GM21423 (cell line): ENCODE results near the gene RNU7-1.

Experiments used
- ATAC-seq: cut with Tn5 transposase; IDR thresholded peaks from one replicate; pipeline ENCODE4 v1.9.1; 2021; ENCODE audit warnings: mild to moderate bottlenecking, moderate library complexity; ENCODE audit not compliant: unreplicated experiment

Gene RNU7-1

DNA sequence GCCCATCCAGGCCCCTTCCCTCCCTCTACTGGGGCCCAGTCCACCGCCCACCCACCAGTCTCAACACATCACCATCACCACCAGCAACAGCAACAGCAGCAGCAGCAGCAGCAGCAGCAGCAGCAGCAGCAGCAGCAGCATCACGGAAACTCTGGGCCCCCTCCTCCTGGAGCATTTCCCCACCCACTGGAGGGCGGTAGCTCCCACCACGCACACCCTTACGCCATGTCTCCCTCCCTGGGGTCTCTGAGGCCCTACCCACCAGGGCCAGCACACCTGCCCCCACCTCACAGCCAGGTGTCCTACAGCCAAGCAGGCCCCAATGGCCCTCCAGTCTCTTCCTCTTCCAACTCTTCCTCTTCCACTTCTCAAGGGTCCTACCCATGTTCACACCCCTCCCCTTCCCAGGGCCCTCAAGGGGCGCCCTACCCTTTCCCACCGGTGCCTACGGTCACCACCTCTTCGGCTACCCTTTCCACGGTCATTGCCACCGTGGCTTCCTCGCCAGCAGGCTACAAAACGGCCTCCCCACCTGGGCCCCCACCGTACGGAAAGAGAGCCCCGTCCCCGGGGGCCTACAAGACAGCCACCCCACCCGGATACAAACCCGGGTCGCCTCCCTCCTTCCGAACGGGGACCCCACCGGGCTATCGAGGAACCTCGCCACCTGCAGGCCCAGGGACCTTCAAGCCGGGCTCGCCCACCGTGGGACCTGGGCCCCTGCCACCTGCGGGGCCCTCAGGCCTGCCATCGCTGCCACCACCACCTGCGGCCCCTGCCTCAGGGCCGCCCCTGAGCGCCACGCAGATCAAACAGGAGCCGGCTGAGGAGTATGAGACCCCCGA, 6.8 kb upstream of the RNU7-1 start:
- no peak for ATAC-seq

DNA sequence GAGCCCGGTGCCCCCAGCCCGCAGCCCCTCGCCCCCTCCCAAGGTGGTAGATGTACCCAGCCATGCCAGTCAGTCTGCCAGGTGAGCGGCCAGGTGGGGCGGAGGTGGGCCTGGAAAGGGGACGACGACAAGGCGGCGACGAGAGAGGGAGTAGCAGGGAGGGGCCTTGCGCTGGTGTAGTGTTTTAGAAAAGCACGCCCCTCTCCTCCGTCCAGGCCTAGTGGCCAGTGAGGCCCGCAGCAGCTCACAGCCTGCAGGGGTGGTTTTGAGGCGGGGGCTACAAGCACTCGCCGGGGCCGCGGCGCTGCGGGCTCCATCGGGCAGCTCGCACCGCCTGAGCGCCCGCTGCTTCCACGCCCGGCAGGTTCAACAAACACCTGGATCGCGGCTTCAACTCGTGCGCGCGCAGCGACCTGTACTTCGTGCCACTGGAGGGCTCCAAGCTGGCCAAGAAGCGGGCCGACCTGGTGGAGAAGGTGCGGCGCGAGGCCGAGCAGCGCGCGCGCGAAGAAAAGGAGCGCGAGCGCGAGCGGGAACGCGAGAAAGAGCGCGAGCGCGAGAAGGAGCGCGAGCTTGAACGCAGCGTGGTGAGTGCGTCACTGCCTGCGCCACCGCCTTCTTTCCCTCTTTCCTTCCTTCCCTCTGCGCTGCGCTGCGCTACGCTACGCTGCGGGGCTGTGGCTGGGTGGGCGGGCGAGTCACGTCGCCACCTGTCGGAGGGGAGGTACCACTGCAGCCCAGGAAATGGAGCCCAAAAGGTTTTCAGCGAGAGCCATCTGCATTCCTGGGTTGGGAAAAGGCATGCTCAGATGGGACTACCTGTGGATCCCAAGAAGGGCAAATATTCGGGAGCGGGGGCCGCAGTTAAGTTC, 5.9 kb upstream of the RNU7-1 start:
- ATAC-seq = peak; percentile 90

DNA sequence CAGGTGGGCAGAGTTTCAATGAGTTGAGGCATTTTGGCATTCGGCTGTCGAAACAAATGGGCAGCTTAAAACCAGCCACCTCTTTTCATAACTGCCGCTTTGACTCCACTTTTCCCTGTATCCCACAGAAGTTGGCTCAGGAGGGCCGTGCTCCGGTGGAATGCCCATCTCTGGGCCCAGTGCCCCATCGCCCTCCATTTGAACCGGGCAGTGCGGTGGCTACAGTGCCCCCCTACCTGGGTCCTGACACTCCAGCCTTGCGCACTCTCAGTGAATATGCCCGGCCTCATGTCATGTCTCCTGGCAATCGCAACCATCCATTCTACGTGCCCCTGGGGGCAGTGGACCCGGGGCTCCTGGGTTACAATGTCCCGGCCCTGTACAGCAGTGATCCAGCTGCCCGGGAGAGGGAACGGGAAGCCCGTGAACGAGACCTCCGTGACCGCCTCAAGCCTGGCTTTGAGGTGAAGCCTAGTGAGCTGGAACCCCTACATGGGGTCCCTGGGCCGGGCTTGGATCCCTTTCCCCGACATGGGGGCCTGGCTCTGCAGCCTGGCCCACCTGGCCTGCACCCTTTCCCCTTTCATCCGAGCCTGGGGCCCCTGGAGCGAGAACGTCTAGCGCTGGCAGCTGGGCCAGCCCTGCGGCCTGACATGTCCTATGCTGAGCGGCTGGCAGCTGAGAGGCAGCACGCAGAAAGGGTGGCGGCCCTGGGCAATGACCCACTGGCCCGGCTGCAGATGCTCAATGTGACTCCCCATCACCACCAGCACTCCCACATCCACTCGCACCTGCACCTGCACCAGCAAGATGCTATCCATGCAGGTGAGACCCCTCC, 5.0 kb upstream of the RNU7-1 start:
- no peak for ATAC-seq

DNA sequence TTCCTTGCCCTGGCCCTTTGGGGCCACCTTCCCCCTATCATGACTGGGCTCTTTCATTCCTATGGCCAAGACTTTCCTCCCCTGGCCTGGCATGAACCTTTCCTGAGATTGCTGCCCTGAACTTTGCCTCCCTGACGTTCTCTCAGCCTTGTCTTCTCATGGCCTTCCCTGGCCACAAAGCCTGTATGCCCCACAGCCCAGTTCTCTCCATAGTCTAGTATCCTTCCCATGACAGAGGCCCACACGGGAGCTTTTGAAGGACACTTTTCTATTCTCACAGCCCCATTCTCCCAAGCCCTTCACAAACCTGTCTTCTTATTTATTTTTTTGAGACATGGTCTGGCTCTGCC, 4.5 kb upstream of the RNU7-1 start:
- no peak for ATAC-seq

DNA sequence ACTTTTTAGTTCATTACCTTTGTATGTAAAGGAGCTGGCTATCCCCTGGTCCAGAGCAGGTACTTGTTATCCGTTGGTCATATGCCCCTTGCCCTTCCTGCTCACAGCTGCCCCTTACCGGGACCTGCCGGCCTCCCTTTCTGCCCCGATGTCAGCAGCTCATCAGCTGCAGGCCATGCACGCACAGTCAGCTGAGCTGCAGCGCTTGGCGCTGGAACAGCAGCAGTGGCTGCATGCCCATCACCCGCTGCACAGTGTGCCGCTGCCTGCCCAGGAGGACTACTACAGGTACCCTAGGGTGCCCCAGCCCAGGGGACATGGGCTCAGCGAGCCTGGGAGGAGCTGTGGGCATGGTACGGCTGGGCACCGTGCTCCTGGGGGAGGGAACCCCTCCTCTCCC, 2.3 kb upstream of the RNU7-1 start:
- no peak for ATAC-seq

DNA sequence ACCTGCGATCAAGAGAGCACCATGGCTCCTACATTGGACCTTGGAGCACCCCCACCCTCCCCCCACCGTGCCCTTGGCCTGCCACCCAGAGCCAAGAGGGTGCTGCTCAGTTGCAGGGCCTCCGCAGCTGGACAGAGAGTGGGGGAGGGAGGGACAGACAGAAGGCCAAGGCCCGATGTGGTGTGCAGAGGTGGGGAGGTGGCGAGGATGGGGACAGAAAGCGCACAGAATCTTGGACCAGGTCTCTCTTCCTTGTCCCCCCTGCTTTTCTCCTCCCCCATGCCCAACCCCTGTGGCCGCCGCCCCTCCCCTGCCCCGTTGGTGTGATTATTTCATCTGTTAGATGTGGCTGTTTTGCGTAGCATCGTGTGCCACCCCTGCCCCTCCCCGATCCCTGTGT, 1.8 kb upstream of the RNU7-1 start:
- no peak for ATAC-seq

DNA sequence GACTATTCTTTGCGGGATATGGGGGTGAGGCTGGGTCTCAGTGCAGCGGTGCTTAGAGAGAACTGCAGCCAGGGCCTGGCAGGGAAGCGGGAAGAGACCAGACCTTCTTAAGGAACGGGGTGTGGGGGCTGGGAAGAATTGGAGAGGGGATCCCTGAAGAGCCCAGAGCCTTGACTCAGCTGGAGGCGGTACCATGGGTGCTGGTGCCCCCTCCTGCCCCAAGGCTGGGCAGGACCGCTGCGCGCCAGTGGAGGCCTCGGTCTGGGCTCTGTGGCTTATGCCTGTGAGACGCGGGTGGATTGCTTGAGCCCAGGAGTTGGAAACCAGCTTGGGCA, 1.3 kb upstream of the RNU7-1 start:
- no peak for ATAC-seq

DNA sequence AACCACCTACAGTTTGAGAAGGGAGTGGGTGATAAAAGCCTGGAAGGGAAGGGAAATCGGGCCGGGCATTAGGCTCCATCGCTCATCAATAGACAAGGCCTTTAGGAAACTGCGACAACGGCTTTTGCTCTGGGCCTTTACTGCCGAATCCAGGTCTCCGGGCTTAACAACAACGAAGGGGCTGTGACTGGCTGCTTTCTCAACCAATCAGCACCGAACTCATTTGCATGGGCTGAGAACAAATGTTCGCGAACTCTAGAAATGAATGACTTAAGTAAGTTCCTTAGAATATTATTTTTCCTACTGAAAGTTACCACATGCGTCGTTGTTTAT, 261 bp upstream of the RNU7-1 start:
- ATAC-seq = peak; percentile 23

DNA sequence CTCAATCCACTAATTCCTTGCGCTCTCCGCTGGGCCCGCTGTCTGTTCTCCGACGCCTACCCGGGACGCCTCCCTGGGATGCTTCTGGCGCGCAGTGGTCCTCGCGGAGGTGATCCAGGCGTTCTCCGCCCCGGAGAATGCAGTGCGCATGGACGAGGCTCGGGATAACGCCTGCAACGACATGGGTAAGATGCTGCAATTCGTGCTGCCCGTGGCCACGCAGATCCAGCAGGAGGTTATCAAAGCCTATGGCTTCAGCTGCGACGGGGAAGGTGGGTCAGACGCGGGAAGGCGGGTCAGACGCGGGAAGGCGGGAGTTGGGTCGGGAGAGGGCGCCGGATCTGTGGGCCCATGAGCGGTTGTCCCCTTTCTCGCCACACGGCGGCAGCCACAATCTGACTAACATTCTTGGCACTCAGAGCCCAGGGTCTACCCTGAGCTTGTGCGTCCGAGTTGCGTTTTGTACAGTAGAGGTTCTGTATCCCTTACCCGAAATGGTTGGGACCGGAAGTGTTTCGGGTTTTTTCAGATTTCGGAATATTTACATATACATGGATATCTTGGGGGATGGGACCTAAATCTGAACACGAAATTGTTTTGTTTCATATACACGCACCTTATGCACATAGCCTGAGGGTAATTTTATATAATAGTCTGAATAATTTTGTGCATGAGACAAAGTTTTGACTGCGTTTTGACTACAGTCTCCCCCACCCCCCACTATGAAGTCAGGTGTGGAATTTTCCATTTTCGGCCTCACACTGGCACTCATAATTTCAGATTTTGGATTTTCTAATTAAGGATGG, 968 bp downstream of the RNU7-1 start:
- ATAC-seq = peak; percentile 46

DNA sequence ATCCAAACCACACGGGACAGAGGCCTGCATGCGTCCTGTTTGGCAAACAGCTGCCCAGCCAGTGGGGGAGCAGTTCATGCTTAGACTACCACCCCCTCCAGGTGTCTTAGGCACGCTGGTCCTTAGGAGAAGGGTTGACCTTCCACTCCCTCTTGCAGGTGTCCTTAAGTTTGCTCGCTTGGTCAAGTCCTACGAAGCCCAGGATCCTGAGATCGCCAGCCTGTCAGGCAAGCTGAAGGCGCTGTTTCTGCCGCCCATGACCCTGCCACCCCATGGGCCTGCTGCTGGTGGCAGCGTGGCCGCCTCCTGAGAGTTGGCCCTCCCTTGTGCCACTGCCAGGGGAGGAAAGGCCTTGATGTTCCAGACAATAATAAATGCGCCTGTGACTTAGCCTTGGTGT, 2.0 kb downstream of the RNU7-1 start:
- ATAC-seq = no peak

DNA sequence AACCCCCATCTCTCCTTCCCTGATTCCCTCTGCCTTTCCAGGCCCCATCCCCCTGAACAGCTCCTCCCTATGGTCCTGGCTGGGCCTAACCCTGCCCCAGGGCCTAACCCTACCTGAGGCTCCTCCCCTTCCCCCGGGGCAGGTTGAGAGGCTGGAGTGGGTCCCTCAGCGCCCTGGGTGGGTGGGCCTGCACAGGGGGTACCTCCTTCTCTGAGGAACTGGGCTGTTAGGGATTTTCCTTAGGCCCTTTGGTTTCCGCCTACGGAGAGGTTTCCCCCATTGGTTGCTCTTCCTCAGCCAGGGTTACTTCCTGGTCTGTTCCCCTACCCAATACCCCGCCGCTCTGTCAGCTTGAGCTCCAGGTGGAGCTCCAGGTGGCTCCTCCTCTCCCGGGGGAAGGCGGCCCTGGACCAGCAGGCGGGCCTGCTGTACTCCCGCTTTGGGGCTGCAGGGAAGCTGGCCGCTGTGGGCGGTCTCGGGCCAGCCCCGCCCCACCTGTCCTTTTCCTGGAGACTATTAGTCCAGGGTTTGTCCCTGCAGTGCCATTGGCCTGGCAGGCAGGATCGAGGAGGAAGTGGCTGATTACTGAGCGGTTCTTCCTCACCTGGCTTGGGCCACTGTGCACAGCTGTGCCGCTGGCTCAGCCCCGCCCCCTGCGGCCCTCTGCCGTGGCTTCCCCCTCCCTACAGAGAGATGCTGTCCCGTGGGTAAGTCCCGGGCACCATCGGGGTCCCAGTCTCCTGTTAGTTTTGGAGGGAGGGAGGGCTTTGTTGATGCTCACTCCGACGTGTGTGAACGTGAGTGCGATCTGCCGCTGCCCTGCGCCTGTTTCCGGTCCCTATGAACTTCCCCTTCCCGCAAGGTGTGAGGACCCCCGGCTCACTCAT, 2.7 kb downstream of the RNU7-1 start:
- peak; percentile 25 for ATAC-seq

DNA sequence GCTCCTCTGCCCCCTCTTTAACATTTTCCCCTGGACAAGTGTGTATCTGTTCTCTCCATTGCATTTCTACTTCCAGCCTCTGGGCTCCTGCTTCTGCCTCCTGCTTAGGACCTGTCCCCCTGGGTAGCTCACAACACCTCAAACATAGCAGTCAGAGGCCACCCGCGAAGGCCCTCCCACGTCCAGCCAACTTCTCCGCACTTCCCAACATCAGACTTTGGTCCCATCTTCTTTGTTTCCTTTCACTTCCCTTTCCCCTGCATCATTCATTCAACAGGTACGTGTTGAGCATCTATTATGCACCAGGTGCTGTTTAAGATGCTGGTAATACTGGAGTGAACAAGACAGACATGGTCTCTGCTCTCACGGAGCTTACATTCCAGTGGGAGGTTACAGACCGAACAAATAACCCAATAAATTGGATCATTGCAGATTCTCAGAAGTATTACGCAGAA, 3.3 kb downstream of the RNU7-1 start:
- no peak for ATAC-seq

DNA sequence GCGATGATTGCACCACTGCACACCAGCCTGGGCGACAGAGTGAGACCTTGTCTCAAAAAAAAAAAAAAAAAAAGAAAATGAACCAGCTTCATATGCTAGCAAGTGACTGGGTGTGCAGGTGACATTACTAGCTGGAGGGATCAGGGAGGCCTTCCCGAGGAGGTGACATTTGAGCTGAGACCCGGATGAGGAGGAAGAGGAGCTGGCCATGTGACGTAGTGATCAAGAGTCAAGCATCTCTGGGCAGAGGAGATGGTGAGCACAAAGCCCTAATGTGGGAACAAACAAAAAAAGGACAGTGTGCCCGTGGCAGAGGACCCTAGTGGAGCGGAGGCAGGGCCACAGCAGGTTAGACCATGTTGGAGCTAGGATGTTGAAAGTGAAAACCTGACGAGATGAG, 4.0 kb downstream of the RNU7-1 start:
- no peak for ATAC-seq

DNA sequence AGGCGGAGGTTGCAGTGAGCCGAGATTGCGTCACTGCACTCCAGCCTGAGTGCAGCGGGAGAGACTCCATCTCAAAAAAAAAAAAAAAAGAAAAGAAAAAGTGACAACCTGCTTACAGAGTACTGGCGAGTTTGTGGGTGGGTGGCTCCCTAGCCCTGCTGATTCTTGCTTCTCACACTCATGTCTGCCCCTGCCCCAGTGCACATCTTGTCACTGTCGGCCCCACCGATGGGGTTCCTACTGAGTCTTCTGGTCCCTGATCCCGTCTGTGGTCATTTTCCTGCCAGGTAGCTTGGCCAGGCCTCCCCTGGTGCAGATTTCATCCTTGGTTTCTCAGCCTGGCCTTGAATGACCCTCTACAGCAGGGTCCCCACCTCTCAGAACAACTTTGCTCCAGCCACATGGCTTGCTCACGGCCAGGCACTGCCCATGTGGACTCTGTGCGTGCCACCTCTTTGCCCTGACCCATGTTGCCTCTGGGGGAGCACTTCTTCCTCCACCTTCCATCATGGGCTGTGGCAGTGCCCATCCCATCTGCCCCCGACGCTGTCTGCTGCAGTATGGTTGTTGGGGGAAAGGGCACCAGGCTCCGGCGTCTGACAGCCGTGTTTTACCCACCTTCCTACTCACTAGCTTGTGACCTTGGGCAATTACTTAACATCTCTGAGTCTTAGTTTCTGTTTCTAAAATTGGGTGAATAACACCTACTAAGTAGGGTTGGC, 5.4 kb downstream of the RNU7-1 start:
- ATAC-seq = no peak

DNA sequence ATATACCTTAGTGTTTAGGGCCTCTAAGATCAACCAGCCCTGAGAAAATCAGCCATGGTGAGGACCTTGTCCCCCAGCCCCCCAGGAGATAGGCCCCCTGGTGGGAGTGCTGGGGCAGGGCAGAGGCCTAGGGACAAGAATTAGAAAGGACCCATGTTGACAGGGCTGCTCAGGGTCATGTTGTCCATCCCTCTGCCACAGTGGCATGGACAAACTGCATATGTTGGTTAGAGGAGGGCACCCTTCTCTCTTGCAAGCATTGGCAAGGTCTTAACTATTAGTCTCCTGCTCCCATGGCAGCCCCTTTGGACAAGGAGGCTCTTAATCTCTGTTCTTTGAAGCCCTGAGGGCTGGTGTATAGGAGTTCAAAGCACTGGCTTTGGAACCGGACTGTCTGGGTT, 6.8 kb downstream of the RNU7-1 start:
- no peak for ATAC-seq

DNA sequence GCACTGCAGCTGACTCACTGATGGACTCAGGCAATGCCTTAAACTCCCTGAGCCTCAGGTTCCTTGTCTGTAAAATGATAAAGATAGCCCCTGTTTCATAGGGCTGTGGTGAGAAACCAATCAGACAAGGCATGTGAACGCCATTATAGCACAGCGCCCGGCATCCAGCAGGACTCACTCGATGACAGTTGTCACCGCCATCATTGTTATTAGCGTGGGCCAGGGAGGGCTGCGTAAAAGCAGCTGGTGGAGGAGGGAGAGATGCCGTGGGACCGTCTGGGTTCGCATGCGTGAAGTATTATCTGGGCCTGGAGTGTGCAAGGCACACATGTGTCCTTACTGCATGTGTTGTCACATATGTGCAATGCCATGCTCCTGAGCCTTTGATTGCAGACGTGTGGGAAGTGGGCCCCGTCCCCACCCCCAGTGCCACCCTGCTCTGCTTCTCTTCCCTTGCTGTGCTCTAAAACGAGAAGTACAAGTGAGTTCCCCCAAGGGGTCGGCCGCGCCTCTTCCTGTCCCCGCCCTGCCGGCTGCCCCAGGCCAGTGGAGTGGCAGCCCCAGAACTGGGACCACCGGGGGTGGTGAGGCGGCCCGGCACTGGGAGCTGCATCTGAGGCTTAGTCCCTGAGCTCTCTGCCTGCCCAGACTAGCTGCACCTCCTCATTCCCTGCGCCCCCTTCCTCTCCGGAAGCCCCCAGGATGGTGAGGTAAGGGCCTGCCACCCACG, 7.4 kb downstream of the RNU7-1 start, which contains the start of gene PTPN6:
PTPN6 (plus strand) TSS at position 546 of the 730 bp plus-strand sequence; CDS start at position 703, 157 bp downstream.
- ATAC-seq = peak; percentile 17

DNA sequence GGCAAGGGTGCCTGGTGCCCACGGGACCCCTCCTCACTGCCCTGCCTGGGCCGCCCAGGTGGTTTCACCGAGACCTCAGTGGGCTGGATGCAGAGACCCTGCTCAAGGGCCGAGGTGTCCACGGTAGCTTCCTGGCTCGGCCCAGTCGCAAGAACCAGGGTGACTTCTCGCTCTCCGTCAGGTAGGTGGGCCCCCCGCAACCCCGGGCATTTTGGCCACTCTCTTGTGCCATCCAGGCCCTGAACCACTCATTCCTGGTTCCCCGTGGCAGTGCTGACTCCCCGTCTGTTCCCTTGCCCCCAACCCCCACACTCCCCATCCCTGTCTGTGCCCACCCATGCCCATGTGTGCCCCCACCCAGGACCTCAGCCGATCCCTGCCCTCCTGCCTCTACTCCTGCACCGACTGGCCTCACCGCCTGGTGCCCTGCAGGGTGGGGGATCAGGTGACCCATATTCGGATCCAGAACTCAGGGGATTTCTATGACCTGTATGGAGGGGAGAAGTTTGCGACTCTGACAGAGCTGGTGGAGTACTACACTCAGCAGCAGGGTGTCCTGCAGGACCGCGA, 8.0 kb downstream of the RNU7-1 start:
- no peak for ATAC-seq
